Stimulated activated CD4-positive, alpha-beta T cell treated with anti-CD3 and anti-CD28 coated beads, Interleukin-12 subunit alpha, Interleukin-12 subunit beta, amount 100 ng/mL, for 48 hours (primary cell): ENCODE results near the gene CLCNKB.

Experiments
- DNase-seq, 3 donors: peaks; one replicate each; pipeline ENCODE4 v3.0.0-alpha.2; 2020; ENCODE audit warnings: low read depth in 2 of 3, low spot score in 1 of 3

Gene CLCNKB

DNA sequence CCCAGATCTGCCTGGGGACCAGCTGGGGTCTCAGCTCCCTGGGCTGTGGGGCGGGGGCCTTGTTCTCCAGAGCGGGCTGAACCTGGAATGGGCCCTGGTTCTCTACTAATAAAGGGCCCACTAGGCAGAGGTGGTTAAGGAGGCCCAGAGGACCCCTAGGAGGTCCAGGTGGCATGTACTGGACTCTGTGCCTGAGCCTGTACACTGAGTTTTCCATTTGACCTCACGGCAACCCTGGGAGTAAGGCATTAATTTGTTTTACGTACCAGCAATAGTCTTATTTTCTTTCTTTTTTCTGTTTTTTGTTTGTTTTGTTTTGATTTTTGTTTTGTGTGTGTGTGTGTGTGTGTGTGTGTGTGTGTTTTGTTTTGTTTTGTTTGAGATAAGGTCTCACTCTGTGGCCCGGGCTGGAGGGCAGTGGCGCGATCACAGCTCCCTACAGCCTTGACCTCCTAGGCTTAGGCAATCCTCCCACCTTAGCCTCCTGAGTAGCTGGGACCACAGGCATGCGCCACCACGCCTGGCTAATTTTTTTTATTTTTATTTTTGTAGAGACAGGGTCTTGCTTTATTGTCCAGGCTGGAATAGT is 49.4 kb downstream of the CLCNKB start:
- no peak for DNase-seq

DNA sequence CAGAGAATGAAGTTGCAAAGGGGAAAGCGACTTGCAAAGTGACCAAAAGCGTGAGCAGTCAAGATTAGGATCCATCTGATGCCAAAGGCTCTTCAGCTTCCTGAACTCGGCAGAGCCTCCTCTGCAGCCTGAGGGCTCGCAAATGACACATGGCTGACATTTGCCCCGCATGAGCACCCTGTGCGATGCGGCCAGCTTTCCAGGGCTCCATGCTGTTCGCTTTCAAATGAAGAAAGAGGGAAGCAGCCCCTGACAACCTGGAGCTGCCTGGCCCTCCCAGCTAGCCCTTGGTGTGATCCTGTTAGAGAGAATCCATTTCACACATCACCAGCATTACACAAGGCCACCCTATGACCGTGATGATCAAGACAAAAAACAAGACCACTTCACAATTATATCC is 50.0 kb downstream of the CLCNKB start:
- DNase-seq = no peak

DNA sequence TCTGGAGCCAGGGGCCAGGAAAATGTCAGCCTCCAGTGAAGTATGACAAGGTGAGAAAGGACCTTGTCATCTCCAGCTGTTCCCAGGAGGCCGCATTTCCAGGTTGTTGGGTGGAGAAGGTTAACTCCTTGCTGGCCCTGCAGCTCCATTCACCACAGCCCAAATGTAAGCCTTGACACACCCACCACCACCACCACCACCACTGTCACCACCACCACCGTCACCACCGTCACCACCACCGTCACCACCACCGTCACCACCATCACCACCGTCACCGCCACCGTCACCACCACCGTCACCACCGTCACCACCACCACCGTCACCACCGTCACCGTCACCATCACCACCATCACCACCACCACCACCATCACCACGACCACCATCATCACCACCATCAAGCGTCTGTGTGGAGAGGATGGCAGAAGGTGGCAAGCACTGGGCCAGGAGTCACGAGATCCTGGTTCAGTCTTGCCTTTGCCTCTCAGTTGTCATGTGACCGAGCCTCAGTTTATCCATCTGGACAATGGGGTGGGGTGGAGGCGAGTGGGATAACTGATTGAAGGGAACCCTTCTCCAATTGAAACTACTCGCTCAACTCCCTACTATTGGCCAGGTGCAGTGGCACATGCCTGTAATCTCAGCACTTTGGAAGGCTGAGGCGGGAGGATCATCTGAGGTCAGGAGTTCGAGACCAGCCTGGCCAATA is 51.0 kb downstream of the CLCNKB start:
- DNase-seq = no peak

DNA sequence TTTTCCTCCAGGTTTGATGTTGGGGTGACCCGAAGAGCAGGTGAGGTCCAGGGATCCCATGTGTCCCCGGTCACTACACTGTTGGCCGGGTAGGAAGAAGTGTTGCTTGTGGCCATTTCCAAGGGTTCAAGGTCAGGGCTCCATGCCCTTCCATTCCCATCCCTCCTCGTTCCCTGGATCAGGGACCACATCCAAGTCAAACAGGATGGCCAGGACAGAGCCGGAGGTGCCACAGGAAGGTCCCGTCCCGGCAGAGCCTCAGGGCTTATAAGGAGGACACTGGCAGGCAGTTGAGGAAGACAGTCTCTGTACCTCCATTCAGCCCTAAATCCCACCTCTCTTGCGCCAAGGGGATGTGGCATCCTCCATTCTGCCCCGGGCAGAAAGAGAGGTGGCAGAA is 51.9 kb downstream of the CLCNKB start:
- DNase-seq = no peak

DNA sequence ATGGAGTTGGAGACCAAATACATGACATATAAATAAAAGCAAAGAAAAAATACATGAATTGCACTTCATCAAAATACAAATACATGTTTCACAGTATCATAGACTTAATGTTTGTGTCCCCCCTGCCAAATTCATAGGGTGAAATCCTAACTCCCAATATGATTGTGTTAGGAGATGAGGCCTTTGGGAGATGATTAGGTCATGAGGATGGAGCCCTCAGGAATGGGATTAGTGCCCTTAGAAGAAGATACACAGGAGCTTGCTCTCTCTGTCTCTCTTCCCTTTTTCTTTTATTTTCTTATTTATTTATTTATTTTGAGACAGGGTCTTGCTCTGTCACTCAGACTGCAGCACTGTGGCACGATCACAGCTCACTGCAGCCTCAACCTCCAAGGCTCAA is 55.8 kb downstream of the CLCNKB start:
- no peak for DNase-seq

DNA sequence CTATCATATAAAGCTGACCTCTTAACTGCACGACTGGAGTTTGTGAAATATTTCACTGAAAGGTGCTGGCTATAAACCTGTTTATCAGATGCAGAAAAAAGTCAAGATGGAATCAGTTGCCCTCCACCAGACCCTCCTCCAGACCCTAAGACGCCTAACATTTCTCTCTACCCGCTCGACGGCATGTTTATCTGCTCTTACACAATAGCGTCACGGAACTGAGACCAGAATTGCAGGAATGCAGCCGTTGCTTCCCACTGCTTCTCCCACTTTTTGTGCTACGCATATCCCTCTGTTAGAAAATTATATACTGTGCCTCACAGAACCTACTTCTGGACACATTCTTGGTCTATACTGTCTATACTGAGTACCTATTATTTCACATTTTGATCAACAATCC is 58.0 kb downstream of the CLCNKB start:
- no peak for DNase-seq
